Measurements from ENCODE around the gene KNOP1.

The KNOP1 gene, protein sequence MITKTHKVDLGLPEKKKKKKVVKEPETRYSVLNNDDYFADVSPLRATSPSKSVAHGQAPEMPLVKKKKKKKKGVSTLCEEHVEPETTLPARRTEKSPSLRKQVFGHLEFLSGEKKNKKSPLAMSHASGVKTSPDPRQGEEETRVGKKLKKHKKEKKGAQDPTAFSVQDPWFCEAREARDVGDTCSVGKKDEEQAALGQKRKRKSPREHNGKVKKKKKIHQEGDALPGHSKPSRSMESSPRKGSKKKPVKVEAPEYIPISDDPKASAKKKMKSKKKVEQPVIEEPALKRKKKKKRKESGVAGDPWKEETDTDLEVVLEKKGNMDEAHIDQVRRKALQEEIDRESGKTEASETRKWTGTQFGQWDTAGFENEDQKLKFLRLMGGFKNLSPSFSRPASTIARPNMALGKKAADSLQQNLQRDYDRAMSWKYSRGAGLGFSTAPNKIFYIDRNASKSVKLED

DNA sequence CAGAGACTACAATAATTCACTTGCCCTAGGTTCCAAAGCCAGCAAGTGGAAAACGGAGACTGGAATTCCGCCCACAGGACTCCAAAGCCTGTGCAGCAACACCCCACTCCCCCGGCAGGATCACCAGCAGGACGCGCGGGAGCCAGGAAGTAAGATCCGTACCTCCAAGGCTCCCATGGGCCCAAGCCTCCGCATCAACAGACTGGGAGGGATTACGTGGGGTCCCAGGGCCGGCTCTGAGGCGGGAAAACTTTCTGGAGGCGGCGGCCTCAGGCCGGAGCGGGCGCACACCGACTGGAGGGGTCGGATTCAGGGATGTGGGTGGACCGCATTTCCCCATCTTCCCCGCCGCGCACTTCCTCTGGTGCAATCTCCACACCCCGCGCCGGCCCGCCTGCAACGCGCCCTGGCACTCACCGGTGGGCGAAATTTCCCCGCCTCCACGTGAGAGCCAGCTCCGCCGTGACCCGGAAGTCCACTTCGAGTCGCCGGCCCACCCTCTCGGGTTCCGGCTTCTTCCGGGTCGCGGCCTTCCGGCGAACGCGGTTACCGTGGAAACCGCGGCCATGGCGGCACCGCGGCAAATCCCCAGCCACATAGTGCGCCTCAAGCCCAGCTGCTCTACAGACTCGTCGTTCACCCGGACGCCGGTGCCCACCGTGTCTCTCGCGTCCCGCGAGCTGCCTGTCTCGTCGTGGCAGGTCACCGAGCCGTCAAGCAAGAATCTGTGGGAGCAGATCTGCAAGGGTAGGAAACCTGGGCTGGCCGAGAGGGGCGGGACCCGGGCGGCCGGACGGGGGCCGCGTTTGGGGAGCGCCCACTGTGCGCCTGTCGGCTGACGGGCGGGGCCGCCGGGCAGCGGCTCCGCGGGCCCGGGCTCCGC is at the start of gene KNOP1, which contains the start of gene IQCK:
Gene KNOP1, minus strand, starts transcription at position 487 of the 883 bp plus-strand sequence. CDS start 3,192 bp downstream, outside the sequence.
Gene IQCK, plus strand, starts transcription at position 531 of the 883 bp plus-strand sequence. Its CDS starts 36 bp downstream, at position 567.
- DNase-seq (ENCODE audit: low read depth, low spot score): peak; percentile 94

DNA sequence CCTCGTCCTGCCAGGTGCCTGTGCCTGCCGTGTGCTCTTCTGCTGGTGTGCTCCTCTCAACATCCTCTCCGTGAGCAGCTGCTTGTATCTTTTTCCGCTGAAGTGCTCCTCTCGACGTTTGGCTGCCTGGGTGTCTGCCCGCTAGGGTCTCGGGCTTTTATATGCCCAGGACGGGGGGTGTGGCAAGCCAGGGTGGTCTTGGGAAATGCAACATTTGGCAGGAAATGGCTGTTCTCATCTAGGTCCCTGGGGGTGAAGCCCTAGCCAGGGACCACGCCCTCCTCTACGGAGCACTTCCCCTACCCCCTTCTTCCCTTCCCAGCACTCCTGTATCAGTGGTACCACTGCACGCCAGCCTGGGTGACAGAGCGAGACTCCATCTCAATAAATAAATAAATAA is 49.5 kb upstream of the KNOP1 start:
- no peak for DNase-seq (ENCODE audit: low read depth, low spot score)

DNA sequence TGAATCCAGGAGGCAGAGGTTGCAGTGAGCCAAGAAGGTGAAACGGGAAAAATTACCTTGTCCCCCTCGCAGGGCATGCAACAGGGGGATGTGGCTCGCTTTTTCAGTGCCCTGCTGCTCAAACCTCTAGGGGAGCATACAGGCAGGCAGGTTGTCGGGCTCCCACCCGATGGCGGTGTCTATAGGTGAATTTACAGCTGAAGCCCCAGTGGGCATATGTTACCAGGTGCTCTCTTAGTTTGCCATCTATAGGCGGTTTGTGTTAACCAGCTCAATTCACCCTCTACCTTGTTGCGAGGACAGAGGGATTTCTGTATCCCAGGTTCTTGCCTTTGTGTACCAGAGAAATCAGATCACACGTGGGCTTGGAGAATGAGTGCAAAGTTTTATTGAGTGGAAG is 49.0 kb upstream of the KNOP1 start:
- no peak for DNase-seq (ENCODE audit: low read depth, low spot score)

DNA sequence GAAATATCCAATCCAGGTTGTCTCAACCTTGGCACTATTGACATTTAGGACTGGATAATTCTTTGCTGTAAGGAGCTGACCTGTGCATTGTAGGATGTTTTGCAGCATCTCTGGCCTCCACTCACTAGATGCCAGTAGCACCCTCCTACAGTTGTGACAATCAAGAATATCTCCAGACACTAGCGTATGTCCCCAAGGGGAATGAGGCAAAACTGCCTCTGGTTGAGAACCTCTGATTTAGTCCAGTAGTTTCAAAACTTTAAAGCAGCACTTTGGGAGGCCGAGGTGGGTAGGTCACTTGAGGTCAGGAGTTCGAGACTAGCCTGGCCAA is 48.5 kb upstream of the KNOP1 start:
- no peak for DNase-seq (ENCODE audit: low read depth, low spot score)

DNA sequence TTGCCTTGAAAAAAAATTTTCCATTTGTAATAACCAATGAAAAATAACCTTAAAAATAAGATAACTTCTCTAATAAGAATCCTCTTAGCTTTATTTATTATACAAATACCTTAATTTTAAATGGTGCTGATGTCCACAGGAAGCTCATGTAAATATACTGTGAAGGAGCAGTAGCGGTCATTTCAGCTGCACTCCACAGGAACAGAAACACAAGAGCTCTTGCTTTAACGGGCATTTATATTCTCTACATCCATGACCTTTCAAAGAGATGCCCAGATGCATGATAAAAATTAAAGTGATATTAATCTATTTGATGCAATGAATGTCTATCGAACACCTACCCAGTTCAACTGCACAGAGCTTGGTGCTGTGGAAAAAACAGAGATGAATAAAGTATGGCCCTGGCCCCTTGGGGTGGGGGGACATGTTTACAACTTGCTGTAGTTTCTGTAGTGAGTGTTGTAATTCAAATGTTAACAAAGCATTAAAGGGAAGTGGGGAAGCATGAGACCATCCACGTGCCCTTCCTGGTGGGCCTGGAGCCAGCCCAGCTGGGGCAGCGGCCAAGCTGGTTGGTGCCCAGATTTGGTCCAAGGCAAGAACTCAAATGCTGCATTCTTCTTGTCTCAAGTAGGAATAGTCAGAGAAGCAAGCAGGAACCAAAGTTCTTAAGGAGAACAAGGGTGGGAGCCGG is 48.0 kb upstream of the KNOP1 start:
- DNase-seq (ENCODE audit: low read depth, low spot score): no peak

DNA sequence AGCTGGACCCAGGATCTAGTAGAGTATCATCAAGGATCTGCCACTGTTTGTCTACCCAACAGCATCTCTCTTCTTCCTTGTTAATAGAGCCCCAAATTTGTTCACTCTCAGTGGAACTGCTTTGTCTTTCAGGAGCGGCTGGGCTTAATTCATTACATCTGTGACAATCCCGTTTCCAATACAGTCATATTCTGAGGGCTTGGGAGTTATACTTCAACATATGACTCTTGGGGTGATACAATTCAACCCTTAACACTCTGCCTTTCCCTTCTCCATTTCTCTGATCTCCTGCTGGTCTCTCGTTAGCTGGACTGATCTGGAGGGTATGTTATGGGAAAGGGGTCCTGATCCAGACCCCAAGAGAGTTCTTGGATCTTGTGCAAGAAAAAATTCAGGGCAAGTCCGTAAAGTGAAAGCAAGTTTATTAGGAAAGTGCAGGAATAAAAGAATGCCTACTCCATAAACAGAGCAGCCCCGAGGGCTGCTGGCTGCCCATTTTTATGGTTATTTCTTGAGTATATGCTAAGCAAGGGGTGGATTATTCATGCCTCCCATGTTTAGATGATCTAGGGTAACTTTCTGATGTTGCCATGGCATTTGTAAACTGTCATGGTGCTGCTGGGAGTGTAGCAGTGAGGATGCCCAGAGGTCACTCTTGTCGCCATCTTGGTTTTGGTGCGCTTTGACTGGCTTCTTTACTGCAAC is 42.5 kb upstream of the KNOP1 start:
- no peak for DNase-seq (ENCODE audit: low read depth, low spot score)

DNA sequence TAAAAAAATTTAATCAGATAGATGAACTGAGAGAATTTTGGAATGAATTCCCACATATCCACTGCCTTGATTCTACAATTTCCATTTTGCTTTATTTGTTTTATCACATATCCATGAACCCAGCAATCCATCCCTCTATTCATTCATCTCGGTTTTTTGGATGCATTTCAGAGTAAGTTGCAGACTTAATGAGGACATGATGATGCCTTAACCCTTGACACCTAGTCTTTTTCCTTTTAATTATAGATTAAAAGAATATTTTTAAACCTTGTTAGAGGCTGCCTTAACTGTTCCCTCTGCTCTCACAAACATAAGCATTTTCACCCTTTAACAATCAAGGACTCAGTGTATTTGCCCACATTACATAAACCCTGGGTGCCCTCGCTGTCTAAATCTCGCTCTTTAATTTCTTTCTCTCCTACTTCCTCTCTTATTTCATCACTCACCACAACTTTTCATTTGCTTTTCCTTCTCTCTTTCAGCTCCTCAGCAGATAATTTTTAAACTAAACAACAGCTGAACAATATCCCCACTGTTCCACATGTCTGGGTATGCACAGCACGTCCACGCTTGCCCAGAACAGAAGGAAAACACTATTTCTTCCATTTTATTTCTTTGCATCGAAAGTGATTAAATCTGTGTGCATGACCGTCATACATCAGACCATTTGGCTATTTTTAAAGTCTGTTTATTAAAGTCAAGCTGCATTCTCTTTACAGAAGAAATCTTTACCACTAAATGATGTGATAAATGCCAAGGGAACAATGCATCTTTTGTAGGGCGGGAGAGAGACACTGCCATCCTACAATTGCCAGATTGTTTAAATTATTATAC is 40.0 kb upstream of the KNOP1 start:
- DNase-seq (ENCODE audit: low read depth, low spot score): no peak

DNA sequence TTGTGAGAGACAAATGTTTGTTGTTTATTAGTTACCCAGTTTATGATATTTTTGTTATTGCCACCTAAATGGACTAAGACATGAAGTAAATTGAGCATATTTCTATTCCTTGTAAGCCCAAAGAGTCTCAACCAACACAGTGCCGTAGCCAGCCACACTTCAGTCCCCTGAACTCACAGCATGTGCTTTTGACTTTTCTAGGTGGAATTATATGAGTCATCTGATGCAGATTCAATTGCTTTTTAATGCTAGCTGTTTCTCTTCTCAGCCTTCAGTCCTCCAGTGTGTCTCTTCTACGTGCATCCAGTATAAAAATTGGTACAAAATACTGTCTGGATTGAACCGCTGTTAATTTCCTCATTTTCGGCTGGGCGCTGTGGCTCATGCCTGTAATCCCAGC is 39.0 kb upstream of the KNOP1 start:
- DNase-seq (ENCODE audit: low read depth, low spot score): no peak

DNA sequence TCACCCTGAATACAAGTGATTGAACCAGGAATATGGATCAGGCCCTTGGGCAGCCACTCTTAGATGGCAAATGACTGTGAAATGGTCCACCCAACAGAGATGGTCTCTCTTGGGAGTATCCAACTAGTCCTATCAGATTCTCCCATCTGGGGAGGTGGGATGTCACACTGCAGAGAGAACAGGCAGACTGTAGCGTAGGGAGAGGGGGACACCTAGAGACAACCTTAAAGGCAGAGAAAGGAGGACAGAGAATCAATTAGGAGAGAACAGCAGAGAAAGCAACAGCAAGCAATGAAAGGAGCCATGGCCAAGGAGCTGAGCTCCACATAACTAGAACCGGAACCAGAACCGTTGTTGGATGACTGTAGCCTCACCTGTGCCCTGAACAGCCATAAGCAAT is 37.2 kb upstream of the KNOP1 start:
- no peak for DNase-seq (ENCODE audit: low read depth, low spot score)

DNA sequence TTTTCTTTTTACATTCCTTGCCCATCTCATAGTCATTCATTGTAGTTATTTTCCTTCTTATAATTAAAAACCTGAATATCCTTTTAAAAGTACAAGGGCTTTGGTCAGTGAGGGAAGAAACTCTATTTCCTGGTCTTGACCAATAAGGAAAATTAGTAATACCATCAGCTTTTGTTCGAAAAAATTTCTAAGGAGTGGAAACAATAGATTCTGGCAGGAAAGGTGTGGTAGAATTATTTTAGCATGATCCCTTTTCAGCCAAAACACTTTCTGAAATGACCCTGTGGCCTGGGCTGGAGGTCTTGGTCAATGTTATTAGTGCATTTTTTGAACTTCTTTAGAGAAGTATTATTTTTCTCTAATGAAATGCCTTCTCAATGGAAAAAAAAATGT is 36.6 kb upstream of the KNOP1 start:
- no peak for DNase-seq (ENCODE audit: low read depth, low spot score)

DNA sequence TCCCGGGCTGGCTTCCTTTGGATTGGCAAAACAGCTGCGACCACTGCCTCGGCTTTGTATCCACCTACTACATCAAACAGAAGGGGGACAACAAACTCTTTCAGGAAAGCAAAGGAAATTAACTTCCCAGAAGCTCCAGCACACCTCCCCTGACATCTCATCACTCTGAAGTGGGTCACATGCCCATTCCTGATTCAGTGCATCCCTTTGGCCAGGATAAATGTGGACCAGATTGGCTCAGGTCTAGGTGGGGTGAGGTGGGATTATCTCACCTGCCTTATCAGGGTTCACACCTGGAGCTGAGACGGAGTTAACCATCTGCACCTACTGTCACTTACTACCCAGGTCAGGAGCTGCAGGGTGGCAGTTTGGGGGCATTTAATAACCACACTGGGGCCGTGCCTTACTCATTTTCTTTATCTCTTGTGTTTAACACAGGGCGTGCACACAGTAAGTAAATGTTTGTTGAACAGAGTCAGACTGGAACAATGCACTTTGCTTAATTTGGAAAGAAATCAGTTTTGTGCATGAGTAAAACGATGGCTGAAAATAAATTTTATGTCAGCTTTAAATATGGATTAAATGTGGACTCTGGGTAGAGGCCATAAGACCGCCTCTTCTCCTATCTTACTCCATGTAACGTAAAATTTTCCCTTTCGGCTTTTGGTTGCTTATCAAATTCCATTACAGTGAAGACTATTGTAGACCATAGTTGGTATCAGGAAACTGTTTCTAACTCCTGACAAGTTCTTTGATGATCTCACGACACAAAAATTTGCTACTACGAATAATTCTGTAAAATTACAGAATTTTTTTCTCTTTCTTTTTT is 36.0 kb upstream of the KNOP1 start:
- no peak for DNase-seq (ENCODE audit: low read depth, low spot score)

DNA sequence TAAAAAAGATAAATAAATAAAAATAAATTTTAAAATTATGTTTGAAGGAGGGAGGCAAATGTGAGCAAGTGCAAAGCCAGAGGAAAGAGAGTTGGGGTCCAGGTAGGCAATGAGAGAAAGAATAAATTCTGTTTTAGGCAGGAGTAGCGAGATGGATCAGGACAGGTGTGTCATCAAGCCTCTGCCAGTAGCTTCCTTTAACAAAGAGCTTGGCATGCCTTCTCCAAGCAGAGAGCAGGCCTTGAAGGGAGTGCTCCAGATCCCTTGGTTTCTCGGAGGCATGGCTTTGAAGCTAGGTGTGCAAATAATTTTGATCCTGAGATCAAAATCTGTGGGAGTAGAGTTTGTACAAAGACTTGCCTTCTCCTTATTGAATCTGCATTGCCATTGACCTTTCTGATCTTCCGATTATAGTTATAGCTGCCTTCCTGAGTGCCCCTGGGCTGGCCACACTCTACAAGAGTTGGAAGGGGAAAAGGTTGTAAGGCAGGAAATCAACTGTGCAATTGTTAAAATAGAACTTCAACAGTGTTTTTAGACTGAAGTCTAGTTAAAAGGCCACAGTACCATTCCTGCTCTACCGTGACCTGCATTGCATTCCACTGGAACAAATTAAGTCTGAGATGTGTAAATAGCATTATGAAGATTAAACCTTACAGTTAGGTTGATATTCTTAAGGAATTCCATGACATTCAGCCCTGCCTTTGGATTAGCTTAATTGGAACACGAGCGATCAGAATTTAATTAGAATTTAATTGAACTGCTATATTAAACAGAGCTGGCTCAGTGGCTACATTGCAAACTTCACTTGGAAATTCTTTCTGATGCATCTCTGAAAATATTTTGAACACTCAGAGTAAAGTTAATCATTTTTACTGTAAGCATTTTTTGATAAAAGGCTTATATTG is 33.7 kb upstream of the KNOP1 start:
- no peak for DNase-seq (ENCODE audit: low read depth, low spot score)

DNA sequence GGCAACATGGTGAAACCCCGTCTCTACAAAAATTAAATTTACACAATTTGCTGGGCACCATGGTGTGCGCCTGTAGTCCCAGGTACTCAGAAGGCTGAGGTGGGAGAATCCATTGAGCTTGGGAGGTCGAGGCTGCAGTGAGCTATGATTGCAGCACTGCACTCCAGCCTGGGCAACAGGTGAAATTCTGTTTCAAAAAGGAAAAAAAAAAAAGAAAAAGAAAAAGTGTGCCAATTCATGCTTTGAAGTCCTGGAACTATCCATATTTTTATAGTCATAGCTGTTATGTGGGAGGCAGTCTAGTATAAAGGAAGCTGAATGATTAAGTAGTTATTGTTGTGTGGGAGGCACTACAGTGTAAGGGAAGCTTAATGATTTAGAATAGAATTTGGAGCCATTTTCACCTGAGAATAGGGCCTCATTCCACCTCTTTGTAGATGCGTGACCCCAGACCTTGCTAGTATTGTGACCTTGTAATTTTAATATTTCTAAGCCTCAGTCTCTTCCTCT is 31.6 kb upstream of the KNOP1 start:
- no peak for DNase-seq (ENCODE audit: low read depth, low spot score)

DNA sequence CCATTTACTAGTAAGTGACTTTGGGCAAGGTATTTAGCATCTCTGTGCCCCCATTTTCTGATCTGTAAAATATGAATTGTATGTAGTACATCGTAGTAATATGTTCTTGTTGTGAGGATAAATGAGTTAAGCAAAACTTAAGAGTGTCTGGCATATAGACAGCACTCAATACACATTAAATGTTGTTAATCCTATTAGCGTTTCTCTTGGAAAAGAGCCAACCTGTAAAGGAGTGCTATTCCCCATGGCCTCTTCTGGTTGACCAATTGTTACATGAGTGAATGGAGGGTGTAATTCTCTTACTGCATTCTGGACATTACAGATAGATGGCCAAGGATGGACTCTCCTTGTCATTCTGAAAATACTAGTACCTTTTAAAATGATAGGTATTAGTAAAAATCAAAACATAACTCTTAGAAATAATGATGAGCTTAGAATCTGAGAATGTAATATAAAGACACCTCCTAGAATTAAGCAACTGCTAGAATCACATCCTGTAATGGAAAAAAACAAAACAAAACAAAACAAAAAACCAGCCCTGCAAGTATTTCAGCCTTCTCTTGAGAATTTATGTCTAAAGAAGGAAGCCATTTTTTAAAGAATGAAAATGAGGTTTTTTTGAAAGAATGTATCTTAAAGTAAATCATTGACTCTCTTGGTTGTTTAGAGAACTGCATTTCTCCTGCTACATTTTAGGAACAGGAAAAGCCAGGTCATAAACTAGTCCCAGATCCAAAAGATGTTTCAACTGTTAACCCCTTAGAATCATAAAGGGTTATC is 30.6 kb upstream of the KNOP1 start:
- DNase-seq (ENCODE audit: low read depth, low spot score): no peak

DNA sequence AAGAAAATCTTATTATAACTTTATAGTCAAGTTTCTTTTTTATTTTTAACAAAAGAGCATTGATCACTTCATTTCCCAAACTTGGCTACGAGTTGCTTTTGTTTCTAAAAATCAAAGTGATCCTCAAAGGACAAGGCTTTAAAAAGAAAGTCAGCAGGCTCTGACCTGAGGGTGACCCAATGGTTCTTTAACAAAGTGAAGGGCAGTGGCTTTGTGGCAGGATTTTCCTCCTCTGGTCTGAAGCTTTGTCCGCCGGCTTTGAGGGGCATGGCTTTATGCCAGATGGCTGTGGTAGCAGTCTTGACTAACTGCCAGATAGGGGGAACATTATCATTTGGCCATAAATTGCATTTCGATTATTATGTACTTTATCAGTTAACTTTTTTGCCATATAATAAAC is 28.5 kb upstream of the KNOP1 start:
- DNase-seq (ENCODE audit: low read depth, low spot score): no peak

DNA sequence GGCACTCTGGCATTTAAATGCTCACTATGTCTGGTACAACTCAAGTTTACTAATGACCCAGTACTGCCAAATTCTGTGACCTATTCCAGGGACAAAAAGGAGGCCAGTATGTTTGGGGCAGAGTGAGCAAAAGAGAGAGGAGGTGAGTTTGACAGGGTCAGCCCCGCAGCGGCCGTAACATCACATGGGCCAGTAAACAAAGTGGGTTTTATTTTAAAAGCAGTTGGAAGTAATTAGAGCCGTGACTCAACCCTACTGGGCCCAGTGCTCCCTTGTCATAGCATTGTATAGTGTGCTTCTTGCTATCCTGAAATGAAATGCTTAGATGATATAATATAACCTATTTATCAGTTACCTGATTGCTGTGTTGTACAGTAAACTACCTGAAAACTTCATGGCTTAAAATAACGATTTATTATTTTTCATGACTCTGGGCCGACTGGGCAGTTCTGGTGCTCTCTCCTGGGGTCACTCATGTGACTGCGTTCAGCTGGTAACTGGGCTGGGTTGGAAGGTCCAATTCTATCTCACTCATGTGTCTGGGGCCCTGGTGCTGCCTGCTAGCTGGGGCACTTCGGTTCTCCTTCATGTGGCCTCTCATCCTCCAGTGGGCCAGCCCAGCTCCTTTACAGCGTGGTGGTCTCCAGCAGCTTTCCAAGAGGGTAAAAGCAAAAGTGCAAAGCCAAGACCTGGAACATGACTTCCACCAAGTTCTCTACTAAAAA is 27.4 kb upstream of the KNOP1 start:
- no peak for DNase-seq (ENCODE audit: low read depth, low spot score)

DNA sequence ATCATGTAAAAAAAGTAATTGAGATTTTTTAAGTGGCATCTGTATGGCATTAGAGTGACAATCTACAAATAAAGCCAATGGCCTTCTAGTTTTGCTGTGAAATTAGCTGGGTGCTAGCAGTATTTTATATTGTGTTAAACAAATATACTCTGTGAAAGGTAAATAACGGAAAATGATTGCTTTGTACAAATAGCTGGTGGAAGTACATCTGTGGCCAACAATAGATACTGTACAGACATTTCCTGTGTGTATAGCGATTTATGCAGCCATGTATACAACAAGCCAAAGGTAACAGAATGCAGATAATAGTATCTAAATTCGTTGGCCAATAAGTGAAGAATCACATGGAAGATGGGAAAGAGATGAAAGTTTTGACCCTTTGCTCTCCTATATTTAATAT is 26.6 kb upstream of the KNOP1 start:
- no peak for DNase-seq (ENCODE audit: low read depth, low spot score)

Measured in ELF-1 (cell line).